Heart left ventricle (tissue), 16 donors: ENCODE data around the gene RXRA. TPM values are rescaled to one million over a fixed set of nuclear protein-coding genes. Genes with fewer than 3 reads are reported as not detected.
A peak's percentile ranks its signal among the peaks of the same experiment; 100 is the strongest.

Experiments used
- ATAC-seq, 4 donors: fragments of 200-7000 bp; cut with Tn5 transposase; one replicate each; pipeline ENCODE4 v1.9.1; 2020 to 2022; ENCODE audit warnings: moderate library complexity in 4 of 4, mild to moderate bottlenecking in 3 of 4, moderate number of reproducible peaks in 1 of 4
- DNase-seq, 5 donors: peaks; one replicate each; pipeline ENCODE4 v3.0.0-alpha.2; 2020
- H3K27ac ChIP-seq, 12 donors: fragments of 200-600 bp; sonication (generic) in 4 of 12; one replicate each; pipeline versions ENCODE4 v1.5.0 to v1.8.0; 2016 to 2022; ENCODE audit warnings: mild to moderate bottlenecking in 2 of 12
- H3K27me3 ChIP-seq, 9 donors: fragments of 200-600 bp; sonication (generic) in 2 of 9; one replicate each; pipeline versions ENCODE4 v1.5.1 to v1.8.0; 2016 to 2022; ENCODE audit warnings: mild to moderate bottlenecking in 3 of 9
- H3K36me3 ChIP-seq, 9 donors: fragments of 200-600 bp; sonication (generic) in 2 of 9; one replicate each; pipeline versions ENCODE4 v1.5.0 to v1.8.0; 2018 to 2022; ENCODE audit warnings: mild to moderate bottlenecking in 2 of 9
- H3K4me1 ChIP-seq, 12 donors: fragments of 200-600 bp; sonication (generic) in 4 of 12; one replicate each; pipeline versions ENCODE4 v1.5.0 to v1.8.0; 2016 to 2022; ENCODE audit warnings: mild to moderate bottlenecking in 3 of 12
- H3K4me3 ChIP-seq, 12 donors: fragments of 200-600 bp; sonication (generic) in 4 of 12; one replicate each; pipeline versions ENCODE4 v1.5.0 to v1.8.0; 2017 to 2022; ENCODE audit warnings: mild to moderate bottlenecking in 9 of 12, moderate library complexity in 4 of 12
- H3K9me3 ChIP-seq, 12 donors: fragments of 200-600 bp; sonication (generic) in 4 of 12; one replicate each; pipeline versions ENCODE4 v1.5.0 to v1.8.0; 2016 to 2022; ENCODE audit warnings: mild to moderate bottlenecking in 1 of 12
- POLR2A ChIP-seq, 2 donors: fragments of 450-650 bp; IDR thresholded peaks; one replicate each; pipeline ENCODE4 v1.6.1; 2017; ENCODE audit warnings: antibody characterized with exemption in 2 of 2, mild to moderate bottlenecking in 2 of 2, moderate library complexity in 2 of 2
- WGBS, 4 donors: extraction: QIAGEN DNeasy Blood & Tissue Kit in 2 of 4; methylation state at CpG; one replicate each; pipeline versions ENCODE4 v1.1.5 to v1.1.7; 2013 to 2018; 5-methylcytosine and 5-hydroxymethylcytosine counted together
- intact Hi-C, 10 donors: fragments of 100-400 bp; cut with DNase I; formaldehyde crosslinking; loops; one replicate each; pipeline versions ENCODE4 v1.11.1 to v1.14.2; 2022
- polyA plus RNA-seq, 2 donors: library from polyadenylated mRNA; stranded (reverse); fragments of 200-250 nt; gene quantifications; one replicate each; pipeline ENCODE4 v1.2.3, GENCODE V29; 2013
- total RNA-seq, 9 donors: library from RNA; depleted of rRNA in 2 of 9; stranded (reverse); fragments of >200 nt in 2 of 9; fragmentation: NEBNext Ultra II Directional in 3 of 9; extraction: Animal tissue kit (Norgen Biotek cat#: 25700) in 3 of 9; gene quantifications; one replicate each; pipeline versions ENCODE4 v1.1.0 to v1.2.4, GENCODE V29; 2016 to 2023
- TF ChIP-seq, protein P1 (sequence below), 12 donors: fragments of 200-600 bp; sonication (generic) in 4 of 12; IDR thresholded peaks; one replicate each; pipeline versions ENCODE4 v1.5.0 to v1.8.0; 2018 to 2022; ENCODE audit warnings: antibody characterized with exemption in 12 of 12, mild to moderate bottlenecking in 5 of 12
- donor health status: ischemic (EF 13 %, LVEDD 7.1; RV severe dilation, severe dysfunction).
- donor health status: healthy with polysubstance abuse.
- donor health status: DM: no; HTN: yes; CAD: no.
- donor health status: DM: no; HTN: no; CAD: no.
- donor health status: ischemic (EF 25% LVEDD 6.9; RV normal size, moderate dysfunction).
- donor health status: ischemic (EF 25% LVEDD 5.7; RV mildly dilated, moderate dysfunction).
- donor health status: healthy.
- donor health status: DM: yes; HTN: yes; CAD: no.
- donor health status: ischemic (EF 35%, LVEDD 5.7; RV mildly dilated, moderate dysfunction).
- donor health status: nonischemic (EF 11% LVEDD 7.7; RV severe dilation, severe dysfunction).
- donor health status: DM: yes; HTN: yes; CAD: no.
- donor health status: PGD.
- donor health status: ischemic (EF 29% LVEDD 5.4; RV normal size, mild dysfunction).
- donor health status: nonischemic (EF 23%, LVEDD 6.1; RV moderate dilation, normal function).

Gene RXRA
- total and polyA plus RNA-seq, 11 donors, result 45.5 to 87.9 (median 54.9) TPM

DNA sequence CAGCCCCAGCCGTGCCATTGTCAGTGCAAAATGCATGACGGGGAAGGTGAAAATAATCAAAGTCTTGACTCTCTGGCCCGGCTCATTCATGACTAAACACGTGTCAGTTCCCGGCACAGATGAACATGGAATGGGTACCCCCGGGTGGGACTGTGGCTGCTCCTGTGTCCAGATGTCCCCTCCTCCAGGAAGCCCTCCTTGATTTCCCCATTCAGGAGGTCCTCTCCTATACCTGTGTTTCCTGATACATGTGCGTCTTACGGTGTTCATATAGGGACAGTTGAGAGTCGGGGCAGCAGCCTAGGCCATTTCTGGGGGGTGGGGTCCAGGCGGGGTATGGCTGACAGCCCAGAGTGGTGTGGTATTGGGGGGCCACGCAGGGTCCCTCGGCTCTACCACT, 19.5 kb downstream of the RXRA start:
- no peak for DNase-seq
- Histone ChIP-seq H3K27ac (peak overlapping the region in 1 of 12 donors; percentile 94), H3K4me3 (no peak overlapping the region), H3K36me3 (no peaks in the 10 kb centered on the region), H3K9me3 (no peaks in the 10 kb centered on the region), H3K27me3 (no peaks in the 10 kb centered on the region), H3K4me1 (peaks cover 30 to 100% (median 93%) of the 10 kb centered on the region in 12 donors)
- WGBS, 4 donors, result 92 to 93% (median 93%) methylated on average over 10 to 12 of the region's 12 CpGs
- no peak for TF ChIP-seq POLR2A (IDR thresholded peaks at IDR 0.05)
- TF ChIP-seq, protein P1, sequence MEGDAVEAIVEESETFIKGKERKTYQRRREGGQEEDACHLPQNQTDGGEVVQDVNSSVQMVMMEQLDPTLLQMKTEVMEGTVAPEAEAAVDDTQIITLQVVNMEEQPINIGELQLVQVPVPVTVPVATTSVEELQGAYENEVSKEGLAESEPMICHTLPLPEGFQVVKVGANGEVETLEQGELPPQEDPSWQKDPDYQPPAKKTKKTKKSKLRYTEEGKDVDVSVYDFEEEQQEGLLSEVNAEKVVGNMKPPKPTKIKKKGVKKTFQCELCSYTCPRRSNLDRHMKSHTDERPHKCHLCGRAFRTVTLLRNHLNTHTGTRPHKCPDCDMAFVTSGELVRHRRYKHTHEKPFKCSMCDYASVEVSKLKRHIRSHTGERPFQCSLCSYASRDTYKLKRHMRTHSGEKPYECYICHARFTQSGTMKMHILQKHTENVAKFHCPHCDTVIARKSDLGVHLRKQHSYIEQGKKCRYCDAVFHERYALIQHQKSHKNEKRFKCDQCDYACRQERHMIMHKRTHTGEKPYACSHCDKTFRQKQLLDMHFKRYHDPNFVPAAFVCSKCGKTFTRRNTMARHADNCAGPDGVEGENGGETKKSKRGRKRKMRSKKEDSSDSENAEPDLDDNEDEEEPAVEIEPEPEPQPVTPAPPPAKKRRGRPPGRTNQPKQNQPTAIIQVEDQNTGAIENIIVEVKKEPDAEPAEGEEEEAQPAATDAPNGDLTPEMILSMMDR (IDR thresholded peaks at IDR 0.05), result no peak
- no peak for ATAC-seq
- intact Hi-C loops, result no loop called here

DNA sequence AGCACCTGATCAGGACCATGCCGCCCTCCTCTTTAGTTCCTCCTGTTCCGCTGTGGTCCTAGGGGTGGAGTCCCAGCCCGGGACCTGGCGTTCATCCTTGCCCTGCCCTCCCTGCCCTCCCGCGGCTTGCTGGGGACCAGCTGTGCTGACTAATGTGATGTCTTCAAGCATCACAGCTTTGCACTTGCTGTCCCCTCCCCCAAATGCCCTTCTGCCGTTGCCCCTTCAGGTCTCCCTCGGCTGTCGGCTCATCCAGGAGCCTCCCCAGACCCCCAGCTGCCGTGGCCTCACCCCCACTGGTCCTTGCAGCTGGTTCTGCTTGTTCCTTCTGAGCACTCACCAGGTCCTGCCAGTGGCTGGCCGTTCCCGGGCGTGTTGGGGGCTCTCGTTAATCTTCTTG, 19.9 kb downstream of the RXRA start:
- Histone ChIP-seq H3K9me3 (no peaks in the 10 kb centered on the region), H3K27ac (no peak overlapping the region), H3K27me3 (no peaks in the 10 kb centered on the region), H3K4me3 (no peak overlapping the region), H3K36me3 (no peaks in the 10 kb centered on the region), H3K4me1 (peaks cover 30 to 100% (median 93%) of the 10 kb centered on the region in 12 donors)
- ATAC-seq (no peak), DNase-seq (no peak)
- intact Hi-C loops, result no loop called here
- 54 to 62% (median 58%) methylated on average over 13 to 14 of the region's 14 CpGs for WGBS, 4 donors
- no peak for TF ChIP-seq POLR2A (IDR thresholded peaks at IDR 0.05)
- TF ChIP-seq, protein P1 (IDR thresholded peaks at IDR 0.05), result no peak

DNA sequence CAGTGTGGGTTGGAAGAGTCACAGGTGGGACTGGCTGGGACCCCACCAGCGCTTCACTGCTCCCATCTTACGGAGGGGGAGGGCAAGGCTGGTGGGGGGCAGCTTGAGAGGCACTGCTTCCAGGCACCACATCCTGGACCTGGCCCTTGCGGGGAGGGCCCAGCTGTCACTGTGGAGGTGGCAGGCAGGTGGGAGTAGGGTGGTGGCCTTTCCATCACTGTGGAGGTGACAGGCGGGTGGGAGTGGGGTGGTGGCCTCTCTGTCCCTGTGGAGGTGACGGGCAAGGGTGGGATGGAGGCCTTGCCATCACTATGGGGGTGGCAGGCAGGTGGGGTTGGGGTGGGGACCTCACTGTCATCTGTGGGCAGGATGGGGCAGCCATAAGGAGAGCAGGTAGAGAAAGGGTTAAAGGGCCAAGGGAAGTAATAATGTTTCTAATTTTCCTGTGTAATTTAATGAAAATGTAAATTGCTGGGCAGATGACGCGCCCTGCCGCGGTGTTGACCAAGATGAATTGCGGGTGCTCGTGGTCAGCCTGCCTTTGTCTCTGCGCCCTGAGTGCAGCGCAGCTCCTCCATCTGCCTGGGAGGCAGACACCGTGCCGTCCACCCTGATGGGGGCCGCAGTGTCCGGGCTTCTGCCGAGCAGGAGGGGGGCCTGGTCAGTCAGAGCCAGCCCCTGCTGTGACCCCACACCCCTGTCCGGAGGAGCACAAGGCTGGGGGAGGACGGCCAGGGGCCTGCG, 20.8 kb downstream of the RXRA start:
- Histone ChIP-seq H3K27ac (no peak overlapping the region), H3K4me1 (peaks cover 21 to 100% (median 93%) of the 10 kb centered on the region in 12 donors), H3K9me3 (no peaks in the 10 kb centered on the region), H3K36me3 (no peaks in the 10 kb centered on the region), H3K4me3 (no peak overlapping the region), H3K27me3 (no peaks in the 10 kb centered on the region)
- 84 to 91% (median 86%) methylated on average over 20 to 21 of the region's 21 CpGs for WGBS, 4 donors
- intact Hi-C loops, result no loop called here
- no peak for TF ChIP-seq POLR2A (IDR thresholded peaks at IDR 0.05)
- TF ChIP-seq, protein P1 (IDR thresholded peaks at IDR 0.05), result no peak
- DNase-seq (no peak), ATAC-seq (no peak)

- no peak overlapping the region for H3K27ac ChIP-seq
- H3K4me3 ChIP-seq, result no peak overlapping the region
- H3K4me1 ChIP-seq, result peaks cover 16 to 100% (median 93%) of the 10 kb centered on the region in 12 donors
- DNase-seq, result no peak
- no peak for ATAC-seq
- WGBS, 4 donors, result 85 to 92% (median 90%) methylated on average over 6 to 10 of the region's 10 CpGs
- H3K9me3 ChIP-seq, result no peaks in the 10 kb centered on the region
- no peaks in the 10 kb centered on the region for H3K27me3 ChIP-seq
- TF ChIP-seq, protein P1 (IDR thresholded peaks at IDR 0.05), result no peak
- TF ChIP-seq POLR2A (IDR thresholded peaks at IDR 0.05), result no peak
- intact Hi-C loops, result no loop called here
- H3K36me3 ChIP-seq, result no peaks in the 10 kb centered on the region
Measured at GRCh38 chr9:134347996-134348395, 21.7 kb downstream of the RXRA start.
